WTC11 (cell line): ENCODE measurements around the gene KCNJ4.

Experiments
- CTCF ChIP-seq: fragments of 200-600 bp; IDR thresholded peaks from 2 replicates; pipeline ENCODE4 v1.8.0; 2022; ENCODE audit warnings: antibody characterized with exemption
- EMX1 ChIP-seq: fragments of 250-450 bp; sonication (Bioruptor Pico); IDR thresholded peaks from 2 replicates; pipeline ENCODE4 v1.8.0; 2021; ENCODE audit warnings: mild to moderate bottlenecking
- TCF7 ChIP-seq: sonication (generic); formaldehyde crosslinking; IDR thresholded peaks from 2 replicates; pipeline ENCODE4 v1.8.0; 2022; ENCODE audit warnings: mild to moderate bottlenecking, low read depth, missing genetic modification reagents, moderate library complexity
- ZNF281 ChIP-seq: sonication (generic); formaldehyde crosslinking; IDR thresholded peaks from 2 replicates; pipeline ENCODE4 v1.8.0; 2023; ENCODE audit warnings: mild to moderate bottlenecking, missing genetic modification reagents
- ZNF423 ChIP-seq: fragments of 250-450 bp; sonication (Bioruptor Pico); IDR thresholded peaks from 2 replicates; pipeline ENCODE4 v2.1.2; 2022; ENCODE audit warnings: mild to moderate bottlenecking, moderate library complexity
- TF ChIP-seq, protein P1 (sequence below): fragments of 250-450 bp; sonication (Bioruptor Pico); IDR thresholded peaks from 2 replicates; pipeline ENCODE4 v1.9.0; 2021; ENCODE audit warnings: mild to moderate bottlenecking
- TF ChIP-seq, protein P2 (sequence below): sonication (generic); formaldehyde crosslinking; IDR thresholded peaks from 2 replicates; pipeline ENCODE4 v1.8.1; 2023; ENCODE audit warnings: mild to moderate bottlenecking, moderate library complexity, missing genetic modification reagents

DNA sequence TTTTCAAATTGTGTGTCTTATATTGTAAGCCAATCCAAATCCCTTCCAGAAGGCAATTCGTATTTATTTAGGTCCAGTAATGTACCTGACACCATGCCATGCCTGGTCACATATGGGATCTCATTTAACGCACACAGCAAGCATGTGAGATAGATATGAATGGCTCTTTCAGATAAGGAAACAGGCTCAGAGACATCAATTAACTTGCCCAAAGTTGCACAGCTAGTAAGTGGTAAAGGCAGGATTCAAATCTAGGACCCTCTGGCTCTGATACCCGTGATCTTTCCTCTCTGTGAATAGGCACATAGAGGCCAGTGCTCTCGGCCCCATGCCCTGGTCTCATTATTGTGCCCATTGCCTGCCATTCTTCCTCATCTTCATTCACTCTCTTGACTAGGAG is 34.3 kb downstream of the KCNJ4 start:
- TF ChIP-seq, protein P1, sequence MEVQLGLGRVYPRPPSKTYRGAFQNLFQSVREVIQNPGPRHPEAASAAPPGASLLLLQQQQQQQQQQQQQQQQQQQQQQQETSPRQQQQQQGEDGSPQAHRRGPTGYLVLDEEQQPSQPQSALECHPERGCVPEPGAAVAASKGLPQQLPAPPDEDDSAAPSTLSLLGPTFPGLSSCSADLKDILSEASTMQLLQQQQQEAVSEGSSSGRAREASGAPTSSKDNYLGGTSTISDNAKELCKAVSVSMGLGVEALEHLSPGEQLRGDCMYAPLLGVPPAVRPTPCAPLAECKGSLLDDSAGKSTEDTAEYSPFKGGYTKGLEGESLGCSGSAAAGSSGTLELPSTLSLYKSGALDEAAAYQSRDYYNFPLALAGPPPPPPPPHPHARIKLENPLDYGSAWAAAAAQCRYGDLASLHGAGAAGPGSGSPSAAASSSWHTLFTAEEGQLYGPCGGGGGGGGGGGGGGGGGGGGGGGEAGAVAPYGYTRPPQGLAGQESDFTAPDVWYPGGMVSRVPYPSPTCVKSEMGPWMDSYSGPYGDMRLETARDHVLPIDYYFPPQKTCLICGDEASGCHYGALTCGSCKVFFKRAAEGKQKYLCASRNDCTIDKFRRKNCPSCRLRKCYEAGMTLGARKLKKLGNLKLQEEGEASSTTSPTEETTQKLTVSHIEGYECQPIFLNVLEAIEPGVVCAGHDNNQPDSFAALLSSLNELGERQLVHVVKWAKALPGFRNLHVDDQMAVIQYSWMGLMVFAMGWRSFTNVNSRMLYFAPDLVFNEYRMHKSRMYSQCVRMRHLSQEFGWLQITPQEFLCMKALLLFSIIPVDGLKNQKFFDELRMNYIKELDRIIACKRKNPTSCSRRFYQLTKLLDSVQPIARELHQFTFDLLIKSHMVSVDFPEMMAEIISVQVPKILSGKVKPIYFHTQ (CRISPR knock-in tag): no peak
- no peak for TF ChIP-seq EMX1 (CRISPR knock-in tag)
- TF ChIP-seq, protein P2, sequence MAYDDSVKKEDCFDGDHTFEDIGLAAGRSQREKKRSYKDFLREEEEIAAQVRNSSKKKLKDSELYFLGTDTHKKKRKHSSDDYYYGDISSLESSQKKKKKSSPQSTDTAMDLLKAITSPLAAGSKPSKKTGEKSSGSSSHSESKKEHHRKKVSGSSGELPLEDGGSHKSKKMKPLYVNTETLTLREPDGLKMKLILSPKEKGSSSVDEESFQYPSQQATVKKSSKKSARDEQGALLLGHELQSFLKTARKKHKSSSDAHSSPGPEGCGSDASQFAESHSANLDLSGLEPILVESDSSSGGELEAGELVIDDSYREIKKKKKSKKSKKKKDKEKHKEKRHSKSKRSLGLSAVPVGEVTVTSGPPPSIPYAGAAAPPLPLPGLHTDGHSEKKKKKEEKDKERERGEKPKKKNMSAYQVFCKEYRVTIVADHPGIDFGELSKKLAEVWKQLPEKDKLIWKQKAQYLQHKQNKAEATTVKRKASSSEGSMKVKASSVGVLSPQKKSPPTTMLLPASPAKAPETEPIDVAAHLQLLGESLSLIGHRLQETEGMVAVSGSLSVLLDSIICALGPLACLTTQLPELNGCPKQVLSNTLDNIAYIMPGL (CRISPR knock-in tag): no peak
- no peak for TF ChIP-seq CTCF
- no peak for TF ChIP-seq ZNF281
- no peak for TF ChIP-seq TCF7 (CRISPR knock-in tag)
- no peak for TF ChIP-seq ZNF423
